GM12874 (cell line): ENCODE results near the gene DSCAM.

Source experiments
- TF ChIP-seq, protein P1 (sequence below): IDR thresholded peaks from 2 replicates; pipeline ENCODE4 v1.5.1; 2011; ENCODE audit warnings: low read depth, mild to moderate bottlenecking, control low read depth, low read length, moderate library complexity; ENCODE audit not compliant: insufficient read depth

The DSCAM gene

GRCh38 chr21:40445349-40445921, 401.5 kb downstream of the DSCAM start:
- TF ChIP-seq, protein P1, sequence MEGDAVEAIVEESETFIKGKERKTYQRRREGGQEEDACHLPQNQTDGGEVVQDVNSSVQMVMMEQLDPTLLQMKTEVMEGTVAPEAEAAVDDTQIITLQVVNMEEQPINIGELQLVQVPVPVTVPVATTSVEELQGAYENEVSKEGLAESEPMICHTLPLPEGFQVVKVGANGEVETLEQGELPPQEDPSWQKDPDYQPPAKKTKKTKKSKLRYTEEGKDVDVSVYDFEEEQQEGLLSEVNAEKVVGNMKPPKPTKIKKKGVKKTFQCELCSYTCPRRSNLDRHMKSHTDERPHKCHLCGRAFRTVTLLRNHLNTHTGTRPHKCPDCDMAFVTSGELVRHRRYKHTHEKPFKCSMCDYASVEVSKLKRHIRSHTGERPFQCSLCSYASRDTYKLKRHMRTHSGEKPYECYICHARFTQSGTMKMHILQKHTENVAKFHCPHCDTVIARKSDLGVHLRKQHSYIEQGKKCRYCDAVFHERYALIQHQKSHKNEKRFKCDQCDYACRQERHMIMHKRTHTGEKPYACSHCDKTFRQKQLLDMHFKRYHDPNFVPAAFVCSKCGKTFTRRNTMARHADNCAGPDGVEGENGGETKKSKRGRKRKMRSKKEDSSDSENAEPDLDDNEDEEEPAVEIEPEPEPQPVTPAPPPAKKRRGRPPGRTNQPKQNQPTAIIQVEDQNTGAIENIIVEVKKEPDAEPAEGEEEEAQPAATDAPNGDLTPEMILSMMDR: no peak

- TF ChIP-seq, protein P1: no peak
Measured at GRCh38 chr21:40438616-40439015, 408.3 kb downstream of the DSCAM start.

- TF ChIP-seq, protein P1: no peak
Measured at GRCh38 chr21:40436261-40436660, 410.7 kb downstream of the DSCAM start.

GRCh38 chr21:40433538-40433937, 413.4 kb downstream of the DSCAM start:
- TF ChIP-seq, protein P1: no peak

GRCh38 chr21:40425981-40426380, 421.0 kb downstream of the DSCAM start:
- TF ChIP-seq, protein P1: no peak

GRCh38 chr21:40422896-40423635, 423.9 kb downstream of the DSCAM start:
- TF ChIP-seq, protein P1: no peak

DNA sequence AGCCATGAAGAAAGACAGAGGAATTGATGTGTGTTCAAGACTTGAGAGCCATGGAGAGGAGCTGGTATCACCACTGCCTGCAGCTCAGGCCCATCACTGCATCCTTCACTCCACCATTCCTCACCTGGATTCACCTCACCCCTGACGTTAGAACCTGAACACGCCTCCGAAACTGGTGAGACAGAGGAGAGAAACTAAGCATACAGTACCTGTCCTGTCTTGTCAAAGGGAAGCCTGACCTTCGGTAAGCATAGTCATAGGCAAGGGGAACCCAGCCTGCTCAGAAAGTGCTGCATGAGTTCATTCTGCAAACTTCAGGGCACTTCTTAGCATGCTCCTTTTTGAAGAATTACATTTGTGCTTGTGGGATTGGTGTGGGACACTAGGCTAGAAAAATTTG, 425.8 kb downstream of the DSCAM start:
- TF ChIP-seq, protein P1: no peak
